HepG2 (cell line): Measurements from ENCODE around the gene CRB1. TPM values are rescaled to one million over a fixed set of nuclear protein-coding genes. Genes with fewer than 3 reads are reported as not detected.

Experiments
- ATAC-seq: fragments of 200-7000 bp; cut with Tn5 transposase; 3 replicates; pipeline ENCODE4 v1.9.1; 2020; ENCODE audit warnings: mild to moderate bottlenecking, moderate library complexity
- BruUV-seq: library from RNA; stranded (reverse); fragments of 400-500 nt; replicated peaks from 2 replicates; lab custom pipeline; 2021; lab: Mats Ljungman, UMichigan
- CTCF ChIA-PET: fragments of 300-600 bp; formaldehyde crosslinking; extraction: SDS; loops from one replicate; lab custom pipeline; 2021; ENCODE audit warnings: low total read pairs, inconsistent platforms, low intra/inter-chr PET ratio; lab: Yijun Ruan, JAX
- POLR2A ChIA-PET: fragments of 350-600 bp; sonication (Branson Sonifier 250); formaldehyde crosslinking; loops from one replicate; lab custom pipeline; 2020; ENCODE audit warnings: antibody characterized with exemption, inconsistent platforms; lab: Yijun Ruan, JAX
- DNase-seq: peaks from one replicate; pipeline ENCODE4 v3.0.0-alpha.2; 2015; ENCODE audit warnings: low spot score
- FAIRE-seq: peaks from 3 replicates; lab custom pipeline; 2011; peaks lifted over from hg19 to GRCh38; lab: Jason Lieb, UNC
- H2AFZ ChIP-seq: one replicate; pipeline ENCODE4 v1.6.1; 2011; ENCODE audit warnings: low read length, inconsistent platforms
- H3K27ac ChIP-seq: fragments of 300-600 bp; 3 replicates; pipeline ENCODE4 v1.8.0; 2011; ENCODE audit warnings: mixed run types, mild to moderate bottlenecking, mixed read lengths, low read length, inconsistent platforms; ENCODE audit not compliant: insufficient read depth; ENCODE audit errors: extremely low read length
- H3K27me3 ChIP-seq, 2 experiments: fragments of 200-600 bp in 1 of 2; 2 replicates in 1 of 2; 3 replicates in 1 of 2; pipeline versions ENCODE4 v1.6.0 to v1.8.0; 2011; ENCODE audit warnings: low read length in 2 of 2, mild to moderate bottlenecking in 2 of 2, moderate library complexity in 2 of 2, inconsistent platforms in 1 of 2; ENCODE audit not compliant: insufficient read depth in 2 of 2, control insufficient read depth in 1 of 2
- H3K36me3 ChIP-seq, 2 experiments: fragments of 200-600 bp in 1 of 2; replicated peaks in 1 of 2; 2 replicates in 1 of 2; 3 replicates in 1 of 2; pipeline versions ENCODE4 v1.5.1 to v1.8.0; 2011; ENCODE audit warnings: low read length in 2 of 2, inconsistent platforms in 1 of 2; ENCODE audit not compliant: insufficient read depth in 2 of 2, control insufficient read depth in 1 of 2
- H3K4me1 ChIP-seq: 2 replicates; pipeline ENCODE4 v1.5.1; 2012; ENCODE audit warnings: low read length, inconsistent platforms; ENCODE audit not compliant: insufficient read depth
- H3K4me2 ChIP-seq: 2 replicates; pipeline ENCODE4 v1.6.0; 2011; ENCODE audit warnings: low read depth, low read length, inconsistent platforms
- H3K4me3 ChIP-seq, 3 experiments: fragments of 200-600 bp in 1 of 3; sonication (generic), shearing (Covaris generic) in 1 of 3; replicated peaks in 1 of 3; 2 replicates each; pipeline ENCODE4 v1.5.1; 2011 to 2016; ENCODE audit warnings: low read length in 3 of 3, inconsistent platforms in 2 of 3, low read depth in 2 of 3, mild to moderate bottlenecking in 2 of 3, control low read depth in 1 of 3, mixed read lengths in 1 of 3; ENCODE audit not compliant: insufficient read depth in 1 of 3
- H3K79me2 ChIP-seq: one replicate; pipeline ENCODE4 v1.6.1; 2011; ENCODE audit warnings: low read length, inconsistent platforms; ENCODE audit not compliant: insufficient read depth
- H3K9ac ChIP-seq: 2 replicates; pipeline ENCODE4 v1.6.0; 2011; ENCODE audit warnings: mild to moderate bottlenecking, low read depth, low read length, inconsistent platforms; ENCODE audit not compliant: insufficient read depth
- H3K9me3 ChIP-seq: 2 replicates; pipeline ENCODE4 v1.5.1; 2012; ENCODE audit warnings: mild to moderate bottlenecking, low read length
- H4K20me1 ChIP-seq: 2 replicates; pipeline ENCODE4 v1.6.0; 2011; ENCODE audit warnings: inconsistent platforms, mild to moderate bottlenecking, low read length, moderate library complexity; ENCODE audit not compliant: insufficient read depth
- HNRNPLL ChIP-seq: fragments of 200-400 bp; formaldehyde crosslinking; IDR thresholded peaks from 2 replicates; pipeline ENCODE4 v1.6.1; 2017; ENCODE audit warnings: mild to moderate bottlenecking, low read depth, low read length; ENCODE audit not compliant: poor library complexity, severe bottlenecking
- NFYB ChIP-seq: sonication (generic); formaldehyde crosslinking; IDR thresholded peaks from 2 replicates; pipeline ENCODE4 v1.4.0; 2020; ENCODE audit warnings: missing genetic modification reagents
- NR2C2 ChIP-seq: sonication (generic); formaldehyde crosslinking; IDR thresholded peaks from 2 replicates; pipeline ENCODE4 v1.4.0; 2020; ENCODE audit warnings: missing genetic modification reagents, mild to moderate bottlenecking, moderate library complexity, borderline replicate concordance
- RFXAP ChIP-seq: sonication (generic); formaldehyde crosslinking; IDR thresholded peaks from 2 replicates; pipeline ENCODE4 v1.4.0; 2020; ENCODE audit warnings: missing genetic modification reagents, borderline replicate concordance
- YEATS4 ChIP-seq: sonication (generic); formaldehyde crosslinking; IDR thresholded peaks from 2 replicates; pipeline ENCODE4 v1.4.0; 2020; ENCODE audit warnings: missing genetic modification reagents, borderline replicate concordance
- ZNF329 ChIP-seq: sonication (generic); formaldehyde crosslinking; IDR thresholded peaks from 2 replicates; pipeline ENCODE4 v1.9.0; 2021; ENCODE audit warnings: low read depth, mild to moderate bottlenecking, missing genetic modification reagents
- ZNF367 ChIP-seq: sonication (generic); formaldehyde crosslinking; IDR thresholded peaks from 2 replicates; pipeline ENCODE4 v1.4.0; 2020; ENCODE audit warnings: missing genetic modification reagents, borderline replicate concordance
- ZSCAN21 ChIP-seq: sonication (generic); formaldehyde crosslinking; IDR thresholded peaks from 2 replicates; pipeline ENCODE4 v1.8.0; 2022; ENCODE audit warnings: mild to moderate bottlenecking, missing genetic modification reagents, moderate library complexity, borderline replicate concordance
- WGBS: methylation state at CpG from one replicate; pipeline ENCODE4 v1.1.6; 2017; ENCODE audit warnings: low lambda C conversion rate; 5-methylcytosine and 5-hydroxymethylcytosine counted together
- in situ Hi-C: cut with HindIII; loops from 2 replicates; pipeline ENCODE4 v1.10.0; 2017; ENCODE audit warnings: low pct_unique_long_range_greater_than_20kb; ENCODE audit not compliant: extremely low pct_ligation_motif_present
- intact Hi-C: fragments of 100-400 bp; cut with micrococcal nuclease; formaldehyde crosslinking; loops from one replicate; pipeline ENCODE4 v1.10.0; 2022; ENCODE audit not compliant: unreplicated experiment
- polyA plus RNA-seq, 8 experiments: library from polyadenylated mRNA; depleted of rRNA in 3 of 8; stranded (reverse) in 7 of 8; unstranded in 1 of 8; fragments of >200 nt; fragmentation: Illumina TruSeq in 4 of 8; extraction: Trizol in 4 of 8; gene quantifications; 2 replicates each; pipeline versions ENCODE4 v1.2.1 to v1.2.3, GENCODE V29; 2011 to 2016; ENCODE audit warnings: low read depth in 4 of 8, missing spikeins in 1 of 8, mixed read lengths in 1 of 8; ENCODE audit not compliant: insufficient read depth in 1 of 8
- total RNA-seq, 5 experiments: library from RNA; depleted of rRNA; stranded (reverse); fragments of >200 nt; fragmentation: Illumina TruSeq; extraction: Trizol; gene quantifications; 2 replicates each; pipeline ENCODE4 v1.2.3, GENCODE V29; 2016; ENCODE audit warnings: low read depth in 1 of 5
- TF ChIP-seq, protein P1 (sequence below): fragments of 450-650 bp; IDR thresholded peaks from 2 replicates; pipeline ENCODE4 v1.6.1; 2017; ENCODE audit warnings: mild to moderate bottlenecking

Gene CRB1
- total and polyA plus RNA-seq, 2 of the 13 experiments (the other 11 are each of a cell fraction or from before 2014, with no cell fraction given), result 0.01 TPM; not detected in 1

GRCh38 chr1:197392541-197392940 is 124.5 kb downstream of the CRB1 start:
- H4K20me1 ChIP-seq, result no peaks in the 10 kb centered on the region
- H3K9me3 ChIP-seq, result no peaks in the 10 kb centered on the region
- CTCF ChIA-PET, result no interaction called here
- no peak overlapping the region for H3K27ac ChIP-seq
- no peaks in the 10 kb centered on the region for H3K4me1 ChIP-seq
- no TSS peak for BruUV-seq
- H3K9ac ChIP-seq, result no peak overlapping the region
- ATAC-seq (no peak), FAIRE-seq (no peak), DNase-seq (no peak)
- WGBS, result 0% methylated on average over 1 of the region's 1 CpG
- intact Hi-C loops, result loop anchor here (10.0 kb wide), 1 partner anchor 1072 kb away; no protein-coding TSS in a partner anchor
- no peak overlapping the region for H2AFZ ChIP-seq
- no peak overlapping the region for H3K4me3 ChIP-seq
- POLR2A ChIA-PET, result no interaction called here
- no peaks in the 10 kb centered on the region for H3K36me3 ChIP-seq
- TF ChIP-seq NFYB (CRISPR knock-in tag), result no peak
- no peak for TF ChIP-seq NR2C2
- TF ChIP-seq, protein P1, sequence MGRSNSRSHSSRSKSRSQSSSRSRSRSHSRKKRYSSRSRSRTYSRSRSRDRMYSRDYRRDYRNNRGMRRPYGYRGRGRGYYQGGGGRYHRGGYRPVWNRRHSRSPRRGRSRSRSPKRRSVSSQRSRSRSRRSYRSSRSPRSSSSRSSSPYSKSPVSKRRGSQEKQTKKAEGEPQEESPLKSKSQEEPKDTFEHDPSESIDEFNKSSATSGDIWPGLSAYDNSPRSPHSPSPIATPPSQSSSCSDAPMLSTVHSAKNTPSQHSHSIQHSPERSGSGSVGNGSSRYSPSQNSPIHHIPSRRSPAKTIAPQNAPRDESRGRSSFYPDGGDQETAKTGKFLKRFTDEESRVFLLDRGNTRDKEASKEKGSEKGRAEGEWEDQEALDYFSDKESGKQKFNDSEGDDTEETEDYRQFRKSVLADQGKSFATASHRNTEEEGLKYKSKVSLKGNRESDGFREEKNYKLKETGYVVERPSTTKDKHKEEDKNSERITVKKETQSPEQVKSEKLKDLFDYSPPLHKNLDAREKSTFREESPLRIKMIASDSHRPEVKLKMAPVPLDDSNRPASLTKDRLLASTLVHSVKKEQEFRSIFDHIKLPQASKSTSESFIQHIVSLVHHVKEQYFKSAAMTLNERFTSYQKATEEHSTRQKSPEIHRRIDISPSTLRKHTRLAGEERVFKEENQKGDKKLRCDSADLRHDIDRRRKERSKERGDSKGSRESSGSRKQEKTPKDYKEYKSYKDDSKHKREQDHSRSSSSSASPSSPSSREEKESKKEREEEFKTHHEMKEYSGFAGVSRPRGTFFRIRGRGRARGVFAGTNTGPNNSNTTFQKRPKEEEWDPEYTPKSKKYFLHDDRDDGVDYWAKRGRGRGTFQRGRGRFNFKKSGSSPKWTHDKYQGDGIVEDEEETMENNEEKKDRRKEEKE, result no peak
- no peak for TF ChIP-seq ZNF367 (CRISPR knock-in tag)
- TF ChIP-seq ZSCAN21 (CRISPR knock-in tag), result no peak
- no peak for TF ChIP-seq YEATS4
- TF ChIP-seq RFXAP (CRISPR knock-in tag), result no peak
- TF ChIP-seq HNRNPLL, result no peak
- no peak for TF ChIP-seq ZNF329
- TF ChIP-seq, all 625 proteins: peak for 0
- Histone ChIP-seq H3K27me3 (no peaks in the 10 kb centered on the region), H3K79me2 (no peaks in the 10 kb centered on the region), H3K4me2 (no peak overlapping the region)
- in situ Hi-C loops, result no loop called here
